PC-3 (cell line): ENCODE data around the gene PRAMEF11.
"Not testable (repeated sequence)": the region's sequence is repeated elsewhere in the genome, so short reads cannot be mapped to it uniquely, and the experiment has no call there.

ENCODE experiments used
- EZH2 ChIP-seq: fragments of 300-600 bp; sonication (generic); IDR thresholded peaks from one replicate; pipeline ENCODE4 v1.6.1; 2017; ENCODE audit warnings: antibody characterized with exemption, mild to moderate bottlenecking, low read length; ENCODE audit not compliant: unreplicated experiment
- TF ChIP-seq, protein P1 (sequence below): fragments of 300-600 bp; sonication (generic); conservative IDR thresholded peaks from 2 replicates; pipeline ENCODE4 v1.5.1; 2017; ENCODE audit warnings: antibody characterized with exemption, low read depth, mild to moderate bottlenecking, low read length

- not testable (repeated sequence) for TF ChIP-seq EZH2
- TF ChIP-seq, protein P1, sequence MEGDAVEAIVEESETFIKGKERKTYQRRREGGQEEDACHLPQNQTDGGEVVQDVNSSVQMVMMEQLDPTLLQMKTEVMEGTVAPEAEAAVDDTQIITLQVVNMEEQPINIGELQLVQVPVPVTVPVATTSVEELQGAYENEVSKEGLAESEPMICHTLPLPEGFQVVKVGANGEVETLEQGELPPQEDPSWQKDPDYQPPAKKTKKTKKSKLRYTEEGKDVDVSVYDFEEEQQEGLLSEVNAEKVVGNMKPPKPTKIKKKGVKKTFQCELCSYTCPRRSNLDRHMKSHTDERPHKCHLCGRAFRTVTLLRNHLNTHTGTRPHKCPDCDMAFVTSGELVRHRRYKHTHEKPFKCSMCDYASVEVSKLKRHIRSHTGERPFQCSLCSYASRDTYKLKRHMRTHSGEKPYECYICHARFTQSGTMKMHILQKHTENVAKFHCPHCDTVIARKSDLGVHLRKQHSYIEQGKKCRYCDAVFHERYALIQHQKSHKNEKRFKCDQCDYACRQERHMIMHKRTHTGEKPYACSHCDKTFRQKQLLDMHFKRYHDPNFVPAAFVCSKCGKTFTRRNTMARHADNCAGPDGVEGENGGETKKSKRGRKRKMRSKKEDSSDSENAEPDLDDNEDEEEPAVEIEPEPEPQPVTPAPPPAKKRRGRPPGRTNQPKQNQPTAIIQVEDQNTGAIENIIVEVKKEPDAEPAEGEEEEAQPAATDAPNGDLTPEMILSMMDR: not testable (repeated sequence)
Observed at GRCh38 chr1:12848620-12849019, 17.4 kb upstream of the PRAMEF11 start, which contains the start of gene HNRNPCL1.
